ENCODE measurements around the gene B3GAT3.
A peak's percentile ranks its signal among the peaks of the same experiment; 100 is the strongest.
"Not testable (repeated sequence)": the region's sequence is repeated elsewhere in the genome, so short reads cannot be mapped to it uniquely, and the experiment has no call there.

The B3GAT3 gene

GRCh38 chr11:62665075-62665598 is 43.4 kb upstream of the B3GAT3 start, which contains the start of the genes C11orf98 and CSKMT:
Gene C11orf98, minus strand, starts transcription at chr11:62665210. Its CDS starts 41 bp downstream, at chr11:62665169.
Gene CSKMT, plus strand, starts transcription at chr11:62665312. Its CDS starts 568 bp downstream, at chr11:62665880.
- peak within 1 kb of the TSS; percentile 75 for H3K4me3 ChIP-seq (replicated peaks; ENCODE audit: low read depth, low read length)
- DNase-seq (ENCODE audit: low read depth): peak; percentile 94
- no peak for TF ChIP-seq CTCF (IDR thresholded peaks at IDR 0.05; ENCODE audit: low read length, missing control alignments)

- no peak for TF ChIP-seq CTCF (IDR thresholded peaks at IDR 0.05; ENCODE audit: low read length, missing control alignments)
- peak overlapping the region; percentile 75 for H3K4me3 ChIP-seq (replicated peaks; ENCODE audit: low read depth, low read length)
- peak; percentile 48 for DNase-seq (ENCODE audit: low read depth)
Observed at GRCh38 chr11:62664405-62665074, 42.8 kb upstream of the B3GAT3 start.

- DNase-seq (ENCODE audit: low read depth): peak; percentile 18
- H3K4me3 ChIP-seq (replicated peaks; ENCODE audit: low read depth, low read length): no peak overlapping the region
- TF ChIP-seq CTCF (IDR thresholded peaks at IDR 0.05; ENCODE audit: low read length, missing control alignments): no peak
Observed at GRCh38 chr11:62656796-62657429, 35.1 kb upstream of the B3GAT3 start.

- DNase-seq (ENCODE audit: low read depth): no peak
- TF ChIP-seq CTCF (IDR thresholded peaks at IDR 0.05; ENCODE audit: low read length, missing control alignments): no peak
- H3K4me3 ChIP-seq (replicated peaks; ENCODE audit: low read depth, low read length): no peak overlapping the region
Observed at GRCh38 chr11:62654297-62654696, 32.5 kb upstream of the B3GAT3 start.

- no peak for TF ChIP-seq CTCF (IDR thresholded peaks at IDR 0.05; ENCODE audit: low read length, missing control alignments)
- no peak for DNase-seq (ENCODE audit: low read depth)
- peak overlapping the region; percentile 92 for H3K4me3 ChIP-seq (replicated peaks; ENCODE audit: low read depth, low read length)
Observed at GRCh38 chr11:62652161-62653006, 30.6 kb upstream of the B3GAT3 start.

GRCh38 chr11:62650283-62650682 is 28.5 kb upstream of the B3GAT3 start:
- DNase-seq (ENCODE audit: low read depth); H3K4me3 ChIP-seq (replicated peaks; ENCODE audit: low read depth, low read length): not testable (repeated sequence)

GRCh38 chr11:62649486-62649885 is 27.7 kb upstream of the B3GAT3 start:
- TF ChIP-seq CTCF (IDR thresholded peaks at IDR 0.05; ENCODE audit: low read length, missing control alignments): no peak
- no peak overlapping the region for H3K4me3 ChIP-seq (replicated peaks; ENCODE audit: low read depth, low read length)
- no peak for DNase-seq (ENCODE audit: low read depth)
